Measurements from ENCODE around the gene SLC44A4. TPM values are rescaled to one million over a fixed set of nuclear protein-coding genes. Genes with fewer than 3 reads are reported as not detected.

The SLC44A4 gene
- total and polyA plus RNA-seq, 2 of the 8 experiments (the other 6 are each of a cell fraction or from before 2014, with no cell fraction given), result 4.8 to 7.0 TPM

DNA sequence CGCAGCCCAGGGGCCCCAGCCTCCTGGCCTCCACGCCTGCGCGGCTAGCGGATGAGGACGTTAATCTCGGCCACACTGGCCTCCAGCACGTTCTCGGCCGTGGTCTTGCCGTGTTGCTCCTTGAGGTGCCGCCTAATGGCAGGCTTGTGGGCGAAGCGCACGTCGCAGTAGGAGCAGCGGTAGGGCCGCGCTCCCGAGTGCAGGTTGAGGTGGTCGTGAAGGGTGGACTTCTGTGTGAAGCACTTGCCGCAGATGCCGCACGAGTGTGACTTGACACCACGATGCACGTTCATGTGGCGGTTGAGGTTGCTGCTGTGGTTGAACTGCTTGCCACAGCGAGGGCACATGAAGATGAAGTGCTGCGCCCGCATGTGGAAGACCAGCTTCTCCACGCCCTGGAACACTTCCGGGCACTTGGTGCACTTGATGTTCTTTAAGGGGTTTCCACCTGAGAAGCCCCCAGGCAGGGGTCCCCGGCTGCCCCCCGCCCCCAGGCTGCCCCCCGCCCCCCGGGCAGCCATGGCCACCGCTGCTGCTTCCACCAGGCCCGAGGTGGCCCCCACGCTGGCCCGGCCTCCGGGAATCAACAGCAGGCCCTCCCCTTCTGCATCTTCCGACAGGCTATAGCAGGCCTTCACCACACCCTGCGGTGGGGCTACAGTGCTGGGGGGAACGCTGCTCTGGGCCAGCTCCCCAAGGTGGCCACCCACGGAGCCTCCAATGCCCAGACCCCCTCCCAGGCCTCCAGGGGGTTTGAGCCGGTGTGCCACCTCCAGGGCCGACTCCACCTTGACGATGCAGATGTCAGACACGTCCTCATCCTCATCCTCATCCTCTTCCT, 21.3 kb upstream of the SLC44A4 start:
- no peak overlapping the region for H2BK20ac ChIP-seq (ENCODE audit: low read length)
- H3K4ac ChIP-seq (replicated peaks; ENCODE audit: insufficient read length, low read depth, low read length), result no peak overlapping the region
- H3K27me3 ChIP-seq (replicated peaks in 1 of 4; ENCODE audit: control insufficient read depth in 3 of 4, extremely low read depth in 1 of 4, insufficient read depth in 3 of 4, low read length in 3 of 4), result no peaks in the 10 kb centered on the region
- H3K79me1 ChIP-seq (ENCODE audit: low read depth, low read length), result peaks cover 2% of the 10 kb centered on the region
- no peaks in the 10 kb centered on the region for H3K9me3 ChIP-seq (ENCODE audit: insufficient read depth in 2 of 2, low read depth in 1 of 2, low read length in 1 of 2)
- POLR2A ChIA-PET (ENCODE audit: partially characterized antibody), result interaction anchor here (0.6 to 1.0 kb wide), 3 partner anchors 17 to 1531 kb away, joined by 3 read pairs; partner anchors contain the start of gene PRRC2A
- peaks cover 13% of the 10 kb centered on the region for H3K23me2 ChIP-seq (ENCODE audit: low read depth, low read length)
- H4K20me1 ChIP-seq (replicated peaks in 1 of 2; ENCODE audit: control insufficient read depth in 1 of 2, insufficient read depth in 2 of 2, low read length in 2 of 2), result peaks cover 0 to 5% of the 10 kb centered on the region in 2 experiments
- H3K79me2 ChIP-seq (ENCODE audit: control insufficient read depth in 1 of 2, insufficient read depth in 2 of 2, low read length in 2 of 2), result peaks cover 0 to 17% of the 10 kb centered on the region in 2 experiments; a peak in 2 of 4 replicates
- H3K4me3 ChIP-seq (ENCODE audit: extremely low read depth in 1 of 4, insufficient read depth in 2 of 4, low read depth in 3 of 4, low read length in 4 of 4), result no peak overlapping the region
- no peak for DNase-seq (ENCODE audit: low read depth in 1 of 2, low spot score in 2 of 2)
- H3K56ac ChIP-seq (replicated peaks; ENCODE audit: insufficient read length, low read depth, low read length), result no peak overlapping the region
- 0 out of 2 replicates have a peak overlapping the region, but pooled peaks have one; percentile 17 for H2BK12ac ChIP-seq (ENCODE audit: low read depth, low read length)
- H4K5ac ChIP-seq (ENCODE audit: insufficient read length, low read depth, low read length), result no peak overlapping the region
- H3K23ac ChIP-seq (ENCODE audit: insufficient read length), result no peak overlapping the region
- no peak overlapping the region for H4K8ac ChIP-seq (ENCODE audit: extremely low read depth, insufficient read depth, low read length)
- H3K4me2 ChIP-seq (ENCODE audit: insufficient read depth in 1 of 2, low read depth in 2 of 2, low read length in 2 of 2), result peak overlapping the region in 1 of 2 experiments; percentile 86; a peak in 1 of 4 replicates
- FAIRE-seq, result no peak
- no peak overlapping the region for H3K18ac ChIP-seq (ENCODE audit: extremely low read depth, low read length)
- H3K9ac ChIP-seq (replicated peaks in 1 of 4; ENCODE audit: extremely low read depth in 1 of 4, low read depth in 3 of 4, low read length in 3 of 4), result no peak overlapping the region
- peaks cover 0 to 14% (median 6%) of the 10 kb centered on the region in 4 experiments; a peak in 6 of 7 replicates for H3K4me1 ChIP-seq (replicated peaks in 1 of 4; ENCODE audit: control insufficient read depth in 3 of 4, insufficient read depth in 4 of 4, low read length in 3 of 4)
- no peak overlapping the region for H3K14ac ChIP-seq (ENCODE audit: insufficient read length)
- 0 out of 2 replicates have a peak overlapping the region, but pooled peaks have one; percentile 90 for H2BK5ac ChIP-seq (ENCODE audit: low read depth, low read length)
- 93% methylated on average over 42 of the region's 49 CpGs; no CpG with 5 or more reads in 1 of the 2 experiments for WGBS, 2 experiments (ENCODE audit: extremely low coverage in 1 of 2, insufficient coverage in 1 of 2, insufficient read length in 1 of 2, insufficient replicate concordance in 2 of 2, low coverage in 1 of 2, low lambda C conversion rate in 2 of 2, missing lambda C conversion rate in 1 of 2)
- no peak overlapping the region for H2AFZ ChIP-seq (ENCODE audit: low read length)
- CTCF ChIA-PET (ENCODE audit: partially characterized antibody), result interaction anchor here (1.1 kb wide), 2 partner anchors 13 to 23 kb away, joined by 3 read pairs; no protein-coding TSS in a partner anchor
- H2AK5ac ChIP-seq (ENCODE audit: low read depth, low read length), result 0 out of 2 replicates have a peak overlapping the region, but pooled peaks have one; percentile 90
- peaks cover 7 to 17% (median 14%) of the 10 kb centered on the region in 4 experiments; a peak in 7 of 8 replicates for H3K36me3 ChIP-seq (ENCODE audit: control insufficient read depth in 2 of 4, insufficient read depth in 4 of 4, low read length in 3 of 4)
- H3K27ac ChIP-seq (ENCODE audit: low read depth, low read length), result no peak overlapping the region
- H2BK120ac ChIP-seq (replicated peaks; ENCODE audit: low read depth, low read length), result no peak overlapping the region
- H2BK15ac ChIP-seq (ENCODE audit: low read length), result no peak overlapping the region
- no peak overlapping the region for H4K91ac ChIP-seq (replicated peaks; ENCODE audit: insufficient read length, low read length)
- no peak for TF ChIP-seq RAD21 (IDR thresholded peaks at IDR 0.05 in 1 of 2, conservative IDR thresholded peaks at IDR 0.05 in 1 of 2; ENCODE audit: low read depth in 2 of 2, low read length in 2 of 2)
- TF ChIP-seq SAP30 (IDR thresholded peaks at IDR 0.05; ENCODE audit: insufficient read depth, insufficient replicate concordance, low read length), result no peak
- no peak for TF ChIP-seq KDM1A (IDR thresholded peaks at IDR 0.05; ENCODE audit: borderline replicate concordance, low read length)
- no peak for TF ChIP-seq CEBPB (IDR thresholded peaks at IDR 0.05; ENCODE audit: low read depth, low read length)
- no peak for TF ChIP-seq YY1 (IDR thresholded peaks at IDR 0.05; ENCODE audit: low read depth, low read length)
- no peak for TF ChIP-seq TEAD4 (IDR thresholded peaks at IDR 0.05; ENCODE audit: low read depth, low read length)
- TF ChIP-seq TBP (IDR thresholded peaks at IDR 0.05; ENCODE audit: low read depth, low read length), result no peak
- TF ChIP-seq POLR2AphosphoS5 (IDR thresholded peaks at IDR 0.05; ENCODE audit: low read depth, low read length), result no peak
- TF ChIP-seq SRF (IDR thresholded peaks at IDR 0.05; ENCODE audit: low read depth, low read length), result no peak
- no peak for TF ChIP-seq RFX5 (IDR thresholded peaks at IDR 0.05; ENCODE audit: borderline replicate concordance, low read depth, low read length)
- no peak for TF ChIP-seq JUN (IDR thresholded peaks at IDR 0.05; ENCODE audit: low read depth, low read length)
- TF ChIP-seq SUZ12 (IDR thresholded peaks at IDR 0.05; ENCODE audit: low read length), result no peak

Data from H1 (cell line).